ENCODE measurements around the gene FJX1. TPM values are rescaled to one million over a fixed set of nuclear protein-coding genes. Genes with fewer than 3 reads are reported as not detected.
A peak's percentile ranks its signal among the peaks of the same experiment; 100 is the strongest.

The FJX1 gene
- total RNA-seq, 1 experiment from 2014 or later = 13.7 TPM

DNA sequence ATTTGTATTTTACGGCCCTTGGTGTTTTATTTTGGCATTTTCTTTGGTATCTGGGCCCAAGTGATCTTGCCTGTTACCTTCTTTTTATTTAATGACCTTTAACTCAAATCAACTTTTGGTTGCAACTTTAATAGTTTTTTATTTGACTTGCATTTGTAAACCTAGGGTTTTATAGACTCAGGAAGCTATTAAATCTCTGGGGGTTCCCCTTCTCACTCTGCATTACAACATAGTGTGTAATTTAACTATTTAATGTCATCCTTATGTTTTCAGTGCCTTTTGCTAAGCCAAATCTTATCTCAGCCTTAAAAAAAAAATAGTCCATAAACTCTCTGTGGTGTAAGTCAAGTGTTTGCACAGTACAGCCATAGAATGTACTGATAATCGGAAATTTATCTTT is 3.4 kb downstream of the FJX1 start:
- Histone ChIP-seq H3K27ac (ENCODE audit: low read depth, low read length) (no peak overlapping the region), H3K9me3 (ENCODE audit: control insufficient read depth in 1 of 2, insufficient read depth in 1 of 2, low read depth in 1 of 2, low read length in 2 of 2) (no peaks in the 10 kb centered on the region), H4K20me1 (ENCODE audit: insufficient read depth) (no peaks in the 10 kb centered on the region), H3K4me1 (ENCODE audit: control insufficient read depth in 1 of 2, insufficient read depth in 2 of 2, low read length in 2 of 2) (peaks cover 9 to 60% of the 10 kb centered on the region in 2 experiments; a peak in 3 of 4 replicates), H3K4me2 (ENCODE audit: low read length) (peak overlapping the region; percentile 58), H3K79me2 (ENCODE audit: insufficient read depth, low read length) (peaks cover 10% of the 10 kb centered on the region; the same call in 1 of the 2 replicates), H3K9me2 (ENCODE audit: insufficient read depth) (no peaks in the 10 kb centered on the region), H3K9ac (ENCODE audit: low read length) (no peak overlapping the region), H2AFZ (ENCODE audit: low read depth, low read length, poor library complexity, severe bottlenecking) (no peak overlapping the region), H3K4me3 (replicated peaks in 1 of 2; ENCODE audit: low read depth in 1 of 2, low read length in 2 of 2) (no peak overlapping the region), H3K36me3 (ENCODE audit: control insufficient read depth in 1 of 2, insufficient read depth in 2 of 2, low read length in 2 of 2) (no peaks in the 10 kb centered on the region), H3K27me3 (ENCODE audit: insufficient read depth, low read length) (no peaks in the 10 kb centered on the region)
- DNase-seq (ENCODE audit: low read depth, low spot score) (no peak), ATAC-seq (no peak)
- CTCF ChIA-PET = no interaction called here
- intact Hi-C loops (cut with micrococcal nuclease) = no loop called here
- RAD21 ChIA-PET (ENCODE audit: low non-redundant PET in 1 of 2, low total read pairs in 2 of 2, uncharacterized antibody in 2 of 2, unreplicated experiment in 2 of 2) = no interaction called here
- POLR2A ChIA-PET = no interaction called here
- TF ChIP-seq EGR1 (IDR thresholded peaks at IDR 0.05; ENCODE audit: low read depth) = no peak
- TF ChIP-seq, protein P1, sequence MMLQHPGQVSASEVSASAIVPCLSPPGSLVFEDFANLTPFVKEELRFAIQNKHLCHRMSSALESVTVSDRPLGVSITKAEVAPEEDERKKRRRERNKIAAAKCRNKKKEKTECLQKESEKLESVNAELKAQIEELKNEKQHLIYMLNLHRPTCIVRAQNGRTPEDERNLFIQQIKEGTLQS (IDR thresholded peaks at IDR 0.05) = no peak
- TF ChIP-seq EZH2 (IDR thresholded peaks at IDR 0.05) = no peak
- TF ChIP-seq, protein P2, sequence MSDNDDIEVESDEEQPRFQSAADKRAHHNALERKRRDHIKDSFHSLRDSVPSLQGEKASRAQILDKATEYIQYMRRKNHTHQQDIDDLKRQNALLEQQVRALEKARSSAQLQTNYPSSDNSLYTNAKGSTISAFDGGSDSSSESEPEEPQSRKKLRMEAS (IDR thresholded peaks at IDR 0.05) = no peak
- TF ChIP-seq RAD21 (IDR thresholded peaks at IDR 0.05; ENCODE audit: low read depth) = no peak
- TF ChIP-seq, protein P3, sequence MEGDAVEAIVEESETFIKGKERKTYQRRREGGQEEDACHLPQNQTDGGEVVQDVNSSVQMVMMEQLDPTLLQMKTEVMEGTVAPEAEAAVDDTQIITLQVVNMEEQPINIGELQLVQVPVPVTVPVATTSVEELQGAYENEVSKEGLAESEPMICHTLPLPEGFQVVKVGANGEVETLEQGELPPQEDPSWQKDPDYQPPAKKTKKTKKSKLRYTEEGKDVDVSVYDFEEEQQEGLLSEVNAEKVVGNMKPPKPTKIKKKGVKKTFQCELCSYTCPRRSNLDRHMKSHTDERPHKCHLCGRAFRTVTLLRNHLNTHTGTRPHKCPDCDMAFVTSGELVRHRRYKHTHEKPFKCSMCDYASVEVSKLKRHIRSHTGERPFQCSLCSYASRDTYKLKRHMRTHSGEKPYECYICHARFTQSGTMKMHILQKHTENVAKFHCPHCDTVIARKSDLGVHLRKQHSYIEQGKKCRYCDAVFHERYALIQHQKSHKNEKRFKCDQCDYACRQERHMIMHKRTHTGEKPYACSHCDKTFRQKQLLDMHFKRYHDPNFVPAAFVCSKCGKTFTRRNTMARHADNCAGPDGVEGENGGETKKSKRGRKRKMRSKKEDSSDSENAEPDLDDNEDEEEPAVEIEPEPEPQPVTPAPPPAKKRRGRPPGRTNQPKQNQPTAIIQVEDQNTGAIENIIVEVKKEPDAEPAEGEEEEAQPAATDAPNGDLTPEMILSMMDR (IDR thresholded peaks at IDR 0.05 in 2 of 3, conservative IDR thresholded peaks at IDR 0.05 in 1 of 3; ENCODE audit: borderline replicate concordance in 1 of 3, insufficient read depth in 1 of 3, low read depth in 2 of 3, low read length in 2 of 3) = no peak
- TF ChIP-seq EZH2phosphoT487 (IDR thresholded peaks at IDR 0.05; ENCODE audit: borderline replicate concordance) = no peak
- no peak for TF ChIP-seq SIN3A (IDR thresholded peaks at IDR 0.05; ENCODE audit: low read depth)
- TF ChIP-seq SP1 (IDR thresholded peaks at IDR 0.05; ENCODE audit: low read depth) = no peak
- no peak for TF ChIP-seq POLR2A (IDR thresholded peaks at IDR 0.05; ENCODE audit: borderline replicate concordance, extremely low read depth, insufficient read depth, insufficient read length)
- TF ChIP-seq SRF (IDR thresholded peaks at IDR 0.05; ENCODE audit: low read depth) = no peak
- no peak for TF ChIP-seq ZNF274 (IDR thresholded peaks at IDR 0.05; ENCODE audit: low read depth, low read length)
- TF ChIP-seq YY1 (IDR thresholded peaks at IDR 0.05; ENCODE audit: extremely low read depth, insufficient replicate concordance, low read depth, low read length) = no peak
- TF ChIP-seq, protein P4, sequence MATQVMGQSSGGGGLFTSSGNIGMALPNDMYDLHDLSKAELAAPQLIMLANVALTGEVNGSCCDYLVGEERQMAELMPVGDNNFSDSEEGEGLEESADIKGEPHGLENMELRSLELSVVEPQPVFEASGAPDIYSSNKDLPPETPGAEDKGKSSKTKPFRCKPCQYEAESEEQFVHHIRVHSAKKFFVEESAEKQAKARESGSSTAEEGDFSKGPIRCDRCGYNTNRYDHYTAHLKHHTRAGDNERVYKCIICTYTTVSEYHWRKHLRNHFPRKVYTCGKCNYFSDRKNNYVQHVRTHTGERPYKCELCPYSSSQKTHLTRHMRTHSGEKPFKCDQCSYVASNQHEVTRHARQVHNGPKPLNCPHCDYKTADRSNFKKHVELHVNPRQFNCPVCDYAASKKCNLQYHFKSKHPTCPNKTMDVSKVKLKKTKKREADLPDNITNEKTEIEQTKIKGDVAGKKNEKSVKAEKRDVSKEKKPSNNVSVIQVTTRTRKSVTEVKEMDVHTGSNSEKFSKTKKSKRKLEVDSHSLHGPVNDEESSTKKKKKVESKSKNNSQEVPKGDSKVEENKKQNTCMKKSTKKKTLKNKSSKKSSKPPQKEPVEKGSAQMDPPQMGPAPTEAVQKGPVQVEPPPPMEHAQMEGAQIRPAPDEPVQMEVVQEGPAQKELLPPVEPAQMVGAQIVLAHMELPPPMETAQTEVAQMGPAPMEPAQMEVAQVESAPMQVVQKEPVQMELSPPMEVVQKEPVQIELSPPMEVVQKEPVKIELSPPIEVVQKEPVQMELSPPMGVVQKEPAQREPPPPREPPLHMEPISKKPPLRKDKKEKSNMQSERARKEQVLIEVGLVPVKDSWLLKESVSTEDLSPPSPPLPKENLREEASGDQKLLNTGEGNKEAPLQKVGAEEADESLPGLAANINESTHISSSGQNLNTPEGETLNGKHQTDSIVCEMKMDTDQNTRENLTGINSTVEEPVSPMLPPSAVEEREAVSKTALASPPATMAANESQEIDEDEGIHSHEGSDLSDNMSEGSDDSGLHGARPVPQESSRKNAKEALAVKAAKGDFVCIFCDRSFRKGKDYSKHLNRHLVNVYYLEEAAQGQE (IDR thresholded peaks at IDR 0.05; ENCODE audit: low read depth) = no peak
- no TSS peak for BruUV-seq (replicated peaks)
